A549 (cell line): ENCODE data around the gene GRID2.

ENCODE experiments used
- CEBPB ChIP-seq, 2 experiments: fragments of >200 bp in 1 of 2; sonication (Bioruptor Twin) in 1 of 2; formaldehyde crosslinking in 1 of 2; IDR thresholded peaks; 2 replicates each; pipeline ENCODE4 v1.6.1; 2012 to 2016
- CTCF ChIP-seq: fragments of >200 bp; sonication (Bioruptor Twin); formaldehyde crosslinking; IDR thresholded peaks from 3 replicates; pipeline ENCODE4 v1.5.1; 2016
- EHF ChIP-seq: fragments of 250-450 bp; sonication (Bioruptor Pico); IDR thresholded peaks from 2 replicates; pipeline ENCODE4 v1.5.0; 2020; ENCODE audit warnings: mild to moderate bottlenecking
- EP300 ChIP-seq, 2 experiments: fragments of >200 bp; sonication (Bioruptor Twin); formaldehyde crosslinking; IDR thresholded peaks; 2 replicates in 1 of 2; 3 replicates in 1 of 2; pipeline ENCODE4 v1.6.1; 2016 to 2017
- ESRRA ChIP-seq: fragments of 150-350 bp; IDR thresholded peaks from 2 replicates; pipeline ENCODE4 v1.6.1; 2014; ENCODE audit warnings: mild to moderate bottlenecking, low read length, borderline replicate concordance
- NFE2L2 ChIP-seq: fragments of 150-350 bp; conservative IDR thresholded peaks from 2 replicates; pipeline ENCODE4 v1.6.1; 2014; ENCODE audit warnings: low read length
- PHF8 ChIP-seq: fragments of 200-600 bp; sonication (generic); IDR thresholded peaks from 2 replicates; pipeline ENCODE4 v1.6.1; 2016; ENCODE audit warnings: low read depth, mild to moderate bottlenecking, antibody characterized with exemption, moderate library complexity, borderline replicate concordance
- POLR2A ChIP-seq: IDR thresholded peaks from 2 replicates; pipeline ENCODE4 v1.6.1; 2012; ENCODE audit warnings: mild to moderate bottlenecking, low read length
- POLR2AphosphoS2 ChIP-seq: conservative IDR thresholded peaks from 2 replicates; pipeline ENCODE4 v1.6.1; 2012; ENCODE audit warnings: low read length, improper control_type of control experiment, inconsistent platforms
- REST ChIP-seq: fragments of 200-600 bp; sonication (generic); IDR thresholded peaks from 2 replicates; pipeline ENCODE4 v1.6.1; 2016; ENCODE audit warnings: antibody characterized with exemption, mild to moderate bottlenecking, moderate library complexity
- RNF2 ChIP-seq: fragments of 200-600 bp; sonication (generic); IDR thresholded peaks from 2 replicates; pipeline ENCODE4 v1.6.1; 2016; ENCODE audit warnings: low read depth, mild to moderate bottlenecking, antibody characterized with exemption, moderate library complexity, borderline replicate concordance

GRCh38 chr4:92328095-92328494 lies 24.3 kb downstream of the GRID2 start:
- TF ChIP-seq EP300 (IDR thresholded peaks at IDR 0.05) (no peak), POLR2A (no peak), CTCF (no peak), CEBPB (IDR thresholded peaks at IDR 0.05) (no peak), RNF2 (no peak), NFE2L2 (no peak), POLR2AphosphoS2 (no peak), REST (no peak), ESRRA (no peak), EHF (no peak), PHF8 (no peak)
